H1 (cell line): Measurements from ENCODE around the gene SEH1L. TPM values are rescaled to one million over a fixed set of nuclear protein-coding genes. Genes with fewer than 3 reads are reported as not detected.

Source experiments
- CTCF ChIA-PET: fragments of 300-600 bp; sonication (Branson Sonifier 250); formaldehyde crosslinking; loops from one replicate; lab custom pipeline; 2021; ENCODE audit not compliant: partially characterized antibody; lab: Charles Lee
- POLR2A ChIA-PET: fragments of 300-600 bp; sonication (Branson Sonifier 250); formaldehyde crosslinking; loops from one replicate; lab custom pipeline; 2021; ENCODE audit warnings: inconsistent platforms; ENCODE audit not compliant: partially characterized antibody; lab: Charles Lee
- DNase-seq, 2 experiments: peaks; one replicate each; pipeline versions ENCODE4 v3.0.0 to v3.0.0-alpha.2; 2010 to 2022; ENCODE audit warnings: low spot score in 2 of 2, low read depth in 1 of 2, mixed read lengths in 1 of 2
- FAIRE-seq: peaks from 2 replicates; lab custom pipeline; 2011; peaks lifted over from hg19 to GRCh38; lab: Jason Lieb, UNC
- H2AFZ ChIP-seq: 2 replicates; pipeline ENCODE4 v1.8.1; 2012; ENCODE audit warnings: low read length, inconsistent platforms
- H2AK5ac ChIP-seq: 2 replicates; pipeline ENCODE4 v1.6.1; 2013; ENCODE audit warnings: low read depth, low read length
- H2BK120ac ChIP-seq: replicated peaks from 2 replicates; pipeline ENCODE3; 2013; ENCODE audit warnings: low read depth, low read length, inconsistent platforms
- H2BK12ac ChIP-seq: 2 replicates; pipeline ENCODE4 v1.6.1; 2013; ENCODE audit warnings: low read depth, low read length
- H2BK15ac ChIP-seq: 2 replicates; pipeline ENCODE4 v1.6.1; 2013; ENCODE audit warnings: low read length
- H2BK20ac ChIP-seq: 2 replicates; pipeline ENCODE4 v1.6.1; 2013; ENCODE audit warnings: low read length
- H2BK5ac ChIP-seq: 2 replicates; pipeline ENCODE4 v1.6.1; 2013; ENCODE audit warnings: low read depth, low read length
- H3K14ac ChIP-seq: 2 replicates; pipeline ENCODE4 v1.6.1; 2013; ENCODE audit warnings: inconsistent platforms; ENCODE audit not compliant: insufficient read length
- H3K18ac ChIP-seq: 2 replicates; pipeline ENCODE4 v1.6.1; 2013; ENCODE audit warnings: low read length; ENCODE audit errors: extremely low read depth
- H3K23ac ChIP-seq: 2 replicates; pipeline ENCODE4 v1.6.1; 2013; ENCODE audit warnings: inconsistent platforms; ENCODE audit not compliant: insufficient read length
- H3K23me2 ChIP-seq: 2 replicates; pipeline ENCODE4 v1.6.1; 2013; ENCODE audit warnings: low read depth, low read length
- H3K27ac ChIP-seq: 2 replicates; pipeline ENCODE4 v1.6.1; 2011; ENCODE audit warnings: low read depth, low read length, inconsistent platforms
- H3K27me3 ChIP-seq, 4 experiments: replicated peaks in 1 of 4; 1 replicate in 1 of 4; 2 replicates in 3 of 4; pipeline versions ENCODE4 v1.6.1 to v1.8.1; 2011 to 2013; ENCODE audit warnings: low read length in 3 of 4, mild to moderate bottlenecking in 3 of 4, inconsistent platforms in 2 of 4, mixed read lengths in 2 of 4, moderate library complexity in 1 of 4; ENCODE audit not compliant: control insufficient read depth in 3 of 4, insufficient read depth in 3 of 4; ENCODE audit errors: extremely low read depth in 1 of 4
- H3K36me3 ChIP-seq, 4 experiments: 2 replicates each; pipeline versions ENCODE4 v1.6.1 to v1.8.1; 2011 to 2013; ENCODE audit warnings: mild to moderate bottlenecking in 4 of 4, low read length in 3 of 4, moderate library complexity in 2 of 4, control low read depth in 1 of 4, inconsistent platforms in 1 of 4; ENCODE audit not compliant: insufficient read depth in 4 of 4, control insufficient read depth in 2 of 4
- H3K4ac ChIP-seq: replicated peaks from 2 replicates; pipeline ENCODE3; 2013; ENCODE audit warnings: low read length, low read depth, mixed read lengths, inconsistent platforms; ENCODE audit not compliant: insufficient read length
- H3K4me1 ChIP-seq, 4 experiments: replicated peaks in 1 of 4; 1 replicate in 1 of 4; 2 replicates in 3 of 4; pipeline versions ENCODE4 v1.6.1 to v1.8.1; 2011 to 2013; ENCODE audit warnings: low read length in 3 of 4, inconsistent platforms in 2 of 4, mixed read lengths in 1 of 4; ENCODE audit not compliant: insufficient read depth in 4 of 4, control insufficient read depth in 3 of 4
- H3K4me2 ChIP-seq, 2 experiments: 2 replicates each; pipeline versions ENCODE4 v1.6.1 to v1.8.1; 2011 to 2013; ENCODE audit warnings: low read depth in 2 of 2, low read length in 2 of 2, control low read depth in 1 of 2, inconsistent platforms in 1 of 2, mild to moderate bottlenecking in 1 of 2; ENCODE audit not compliant: insufficient read depth in 1 of 2
- H3K4me3 ChIP-seq, 4 experiments: fragments of 200-600, 300-600 bp in 1 of 4; sonication (generic), shearing (Covaris generic), sonication (Bioruptor Twin) in 1 of 4; 2 replicates each; pipeline versions ENCODE4 v1.5.1 to v1.8.1; 2011 to 2016; ENCODE audit warnings: low read length in 4 of 4, low read depth in 3 of 4, control low read depth in 2 of 4, inconsistent platforms in 2 of 4, mild to moderate bottlenecking in 2 of 4, mixed read lengths in 1 of 4, moderate library complexity in 1 of 4; ENCODE audit not compliant: insufficient read depth in 2 of 4; ENCODE audit errors: extremely low read depth in 1 of 4
- H3K56ac ChIP-seq: replicated peaks from 2 replicates; pipeline ENCODE3; 2013; ENCODE audit warnings: low read depth, mild to moderate bottlenecking, mixed read lengths, low read length, inconsistent platforms; ENCODE audit not compliant: insufficient read length
- H3K79me1 ChIP-seq: 2 replicates; pipeline ENCODE4 v1.6.1; 2013; ENCODE audit warnings: low read depth, low read length, control low read depth
- H3K79me2 ChIP-seq, 2 experiments: 2 replicates each; pipeline versions ENCODE4 v1.6.1 to v1.8.1; 2012 to 2013; ENCODE audit warnings: low read length in 2 of 2, mild to moderate bottlenecking in 2 of 2, inconsistent platforms in 1 of 2; ENCODE audit not compliant: insufficient read depth in 2 of 2, control insufficient read depth in 1 of 2
- H3K9ac ChIP-seq, 4 experiments: replicated peaks in 1 of 4; 1 replicate in 1 of 4; 2 replicates in 3 of 4; pipeline versions ENCODE4 v1.6.1 to v1.8.1; 2011 to 2013; ENCODE audit warnings: low read depth in 3 of 4, low read length in 3 of 4, control low read depth in 2 of 4, mild to moderate bottlenecking in 2 of 4, moderate library complexity in 2 of 4, inconsistent platforms in 1 of 4; ENCODE audit errors: extremely low read depth in 1 of 4
- H3K9me3 ChIP-seq, 2 experiments: 2 replicates each; pipeline versions ENCODE4 v1.6.1 to v1.8.1; 2012 to 2013; ENCODE audit warnings: mild to moderate bottlenecking in 2 of 2, moderate library complexity in 2 of 2, control low read depth in 1 of 2, inconsistent platforms in 1 of 2, low read depth in 1 of 2, low read length in 1 of 2, mixed read lengths in 1 of 2; ENCODE audit not compliant: insufficient read depth in 2 of 2
- H4K20me1 ChIP-seq, 2 experiments: replicated peaks in 1 of 2; 2 replicates each; pipeline versions ENCODE3 to v1.8.1; 2011 to 2013; ENCODE audit warnings: inconsistent platforms in 2 of 2, low read length in 2 of 2, mild to moderate bottlenecking in 1 of 2; ENCODE audit not compliant: insufficient read depth in 2 of 2, control insufficient read depth in 1 of 2
- H4K5ac ChIP-seq: 2 replicates; pipeline ENCODE4 v1.6.1; 2013; ENCODE audit warnings: low read length, low read depth, mixed read lengths, inconsistent platforms; ENCODE audit not compliant: insufficient read length
- H4K8ac ChIP-seq: 2 replicates; pipeline ENCODE4 v1.8.0; 2013; ENCODE audit warnings: mild to moderate bottlenecking, moderate library complexity, low read length, inconsistent platforms; ENCODE audit not compliant: insufficient read depth; ENCODE audit errors: extremely low read depth
- H4K91ac ChIP-seq: replicated peaks from 2 replicates; pipeline ENCODE3; 2013; ENCODE audit warnings: low read length, mixed read lengths, inconsistent platforms; ENCODE audit not compliant: insufficient read length
- ASH2L ChIP-seq: fragments of 200-600, 300-600 bp; sonication (generic); IDR thresholded peaks from one replicate; pipeline ENCODE4 v1.7.1; 2017; ENCODE audit warnings: low read length
- CBX8 ChIP-seq: fragments of 300-800, 300-1000 bp; sonication (generic); IDR thresholded peaks from 2 replicates; pipeline ENCODE4 v1.7.1; 2016; ENCODE audit warnings: low read depth, low read length, borderline replicate concordance
- CREB1 ChIP-seq: IDR thresholded peaks from 2 replicates; pipeline ENCODE4 v1.6.1; 2012; ENCODE audit warnings: inconsistent platforms
- CTBP2 ChIP-seq: IDR thresholded peaks from 2 replicates; pipeline ENCODE4 v1.7.0; 2011; ENCODE audit warnings: borderline replicate concordance, mild to moderate bottlenecking, moderate library complexity, mixed read lengths, low read length; ENCODE audit not compliant: insufficient read depth, insufficient read length
- E2F6 ChIP-seq: IDR thresholded peaks from 2 replicates; pipeline ENCODE4 v1.6.1; 2012; ENCODE audit warnings: inconsistent platforms
- EZH2 ChIP-seq: fragments of 200-600 bp; sonication (generic); IDR thresholded peaks from 2 replicates; pipeline ENCODE4 v1.7.1; 2012; ENCODE audit warnings: low read depth, mild to moderate bottlenecking, moderate library complexity, low read length, inconsistent platforms; ENCODE audit not compliant: severe bottlenecking
- GTF2F1 ChIP-seq: IDR thresholded peaks from 2 replicates; pipeline ENCODE4 v1.6.1; 2012; ENCODE audit warnings: low read depth, low read length, improper control_type of control experiment, borderline replicate concordance
- JUN ChIP-seq: IDR thresholded peaks from 2 replicates; pipeline ENCODE4 v1.6.1; 2011; ENCODE audit warnings: low read depth, mild to moderate bottlenecking, improper control_type of control experiment, low read length
- JUND ChIP-seq: IDR thresholded peaks from 2 replicates; pipeline ENCODE4 v1.6.1; 2011; ENCODE audit warnings: mild to moderate bottlenecking, improper control_type of control experiment, low read length
- MAX ChIP-seq: IDR thresholded peaks from 2 replicates; pipeline ENCODE4 v1.6.1; 2012; ENCODE audit warnings: inconsistent platforms
- RAD21 ChIP-seq, 2 experiments: IDR thresholded peaks in 1 of 2; conservative IDR thresholded peaks in 1 of 2; 2 replicates each; pipeline ENCODE4 v1.6.1; 2011; ENCODE audit warnings: low read depth in 2 of 2, low read length in 2 of 2, improper control_type of control experiment in 1 of 2, inconsistent platforms in 1 of 2, mild to moderate bottlenecking in 1 of 2, moderate library complexity in 1 of 2
- SIRT6 ChIP-seq: IDR thresholded peaks from one replicate; pipeline ENCODE4 v1.7.1; 2012; ENCODE audit warnings: low read length, inconsistent platforms
- SUZ12 ChIP-seq: fragments of 200-600 bp; sonication (generic); IDR thresholded peaks from 2 replicates; pipeline ENCODE4 v1.6.1; 2012; ENCODE audit warnings: mild to moderate bottlenecking, inconsistent platforms, low read length, moderate library complexity, mixed read lengths
- WGBS, 2 experiments: shearing (Covaris generic) in 1 of 2; methylation state at CpG; one replicate each; pipeline versions ENCODE4 v1.1.6 to v1.1.7; 2013 to 2015; ENCODE audit warnings: low lambda C conversion rate in 2 of 2, mixed read lengths in 2 of 2, inconsistent platforms in 1 of 2, low coverage in 1 of 2, missing lambda C conversion rate in 1 of 2; ENCODE audit not compliant: insufficient replicate concordance in 2 of 2, insufficient coverage in 1 of 2, insufficient read length in 1 of 2; ENCODE audit errors: extremely low coverage in 1 of 2, missing lambda C conversion rate in 1 of 2; 5-methylcytosine and 5-hydroxymethylcytosine counted together
- polyA plus RNA-seq, 7 experiments: library from polyadenylated mRNA; depleted of rRNA in 3 of 7; stranded (reverse) in 5 of 7; unstranded in 2 of 7; fragments of >200 nt in 5 of 7; fragments of 200-250 nt in 2 of 7; gene quantifications; 1 replicate in 5 of 7; 2 replicates in 1 of 7; 4 replicates in 1 of 7; pipeline versions ENCODE4 v1.2.1 to v1.2.3, GENCODE V29; 2011 to 2013; ENCODE audit warnings: missing spikeins in 2 of 7, mixed read lengths in 2 of 7
- total RNA-seq: library from RNA; stranded (reverse); fragmentation: NEBNext Ultra II Directional; extraction: Animal tissue kit (Norgen Biotek cat#: 25700); gene quantifications from 2 replicates; pipeline ENCODE4 v1.2.1, GENCODE V29; 2021

SEH1L gene
- total and polyA plus RNA-seq, 2 of the 8 experiments (the other 6 are each of a cell fraction or from before 2014, with no cell fraction given): 41.7 to 96.7 TPM

GRCh38 chr18:12960853-12961397 lies 13.1 kb downstream of the SEH1L start:
- Histone ChIP-seq H3K36me3 (peaks cover 4 to 47% (median 20%) of the 10 kb centered on the region in 4 experiments; a peak in 6 of 8 replicates), H3K23ac (no peak overlapping the region), H2BK120ac (no peak overlapping the region), H3K27me3 (no peaks in the 10 kb centered on the region), H3K9me3 (no peaks in the 10 kb centered on the region), H2AFZ (no peak overlapping the region), H2BK15ac (no peak overlapping the region), H3K79me2 (peaks cover 0 to 35% of the 10 kb centered on the region in 2 experiments; a peak in 2 of 4 replicates), H3K23me2 (no peaks in the 10 kb centered on the region), H4K5ac (no peak overlapping the region), H3K4me2 (no peak overlapping the region), H3K4me3 (no peak overlapping the region), H3K56ac (no peak overlapping the region), H3K4ac (no peak overlapping the region), H3K14ac (no peak overlapping the region), H3K4me1 (no peaks in the 10 kb centered on the region), H4K20me1 (no peaks in the 10 kb centered on the region), H4K8ac (no peak overlapping the region), H2BK5ac (no peak overlapping the region), H4K91ac (no peak overlapping the region), H3K18ac (no peak overlapping the region), H3K9ac (no peak overlapping the region), H2BK12ac (no peak overlapping the region), H3K27ac (no peak overlapping the region), H2AK5ac (no peak overlapping the region), H3K79me1 (0 out of 2 replicates have a peak, but pooled peaks cover 2% of the 10 kb centered on the region), H2BK20ac (no peak overlapping the region)
- DNase-seq (peak in 1 of 2 experiments; percentile 29), FAIRE-seq (no peak)
- CTCF ChIA-PET: no interaction called here
- 93% methylated on average over 6 of the region's 6 CpGs; no CpG with 5 or more reads in 1 of the 2 experiments for WGBS, 2 experiments
- POLR2A ChIA-PET: interaction anchor here (0.7 kb wide), 1 partner anchor 25 kb away, joined by 3 read pairs; no protein-coding TSS in a partner anchor
- TF ChIP-seq MAX (no peak), SUZ12 (no peak), GTF2F1 (no peak), EZH2 (no peak), CTBP2 (no peak), E2F6 (no peak), JUND (no peak), ASH2L (no peak), SIRT6 (no peak), CBX8 (no peak), RAD21 (IDR thresholded peaks at IDR 0.05 in 1 of 2, conservative IDR thresholded peaks at IDR 0.05 in 1 of 2; ENCODE audit: low read depth in 2 of 2, low read length in 2 of 2) (no peak), JUN (no peak), CREB1 (no peak)
